Left renal pelvis (tissue), 4 donors: Measurements from ENCODE around the gene NOL3. TPM values are rescaled to one million over a fixed set of nuclear protein-coding genes. Genes with fewer than 3 reads are reported as not detected.

Experiments
- DNase-seq, 4 donors: peaks; one replicate each; pipeline ENCODE4 v3.0.0-alpha.2; 2013; ENCODE audit warnings: low read depth in 4 of 4, low spot score in 3 of 4
- polyA plus RNA-seq, 4 donors: library from polyadenylated mRNA; unstranded; fragments of 120-200 nt; gene quantifications; one replicate each; pipeline ENCODE4 v1.2.1, GENCODE V29; 2013; ENCODE audit not compliant: insufficient read length in 4 of 4

NOL3 gene
- polyA plus RNA-seq, 4 donors, result 2.4 to 7.6 (median 4.9) TPM

- no peak for DNase-seq
Measured at GRCh38 chr16:67154578-67155294, 15.6 kb upstream of the NOL3 start.

GRCh38 chr16:67155295-67156142 lies 14.8 kb upstream of the NOL3 start:
- no peak for DNase-seq

GRCh38 chr16:67156143-67156844 lies 14.0 kb upstream of the NOL3 start:
- no peak for DNase-seq

- no peak for DNase-seq
Measured at GRCh38 chr16:67157106-67157748, 13.1 kb upstream of the NOL3 start.

- DNase-seq, result no peak
Measured at GRCh38 chr16:67157892-67158635, 12.3 kb upstream of the NOL3 start.

GRCh38 chr16:67158637-67159600 lies 11.4 kb upstream of the NOL3 start:
- no peak for DNase-seq

- DNase-seq, result no peak
Measured at GRCh38 chr16:67161595-67162058, 8.7 kb upstream of the NOL3 start.

GRCh38 chr16:67162506-67163163 lies 7.7 kb upstream of the NOL3 start:
- DNase-seq, result no peak

GRCh38 chr16:67163164-67163998 lies 7.0 kb upstream of the NOL3 start:
- no peak for DNase-seq

- DNase-seq, result no peak
Measured at GRCh38 chr16:67163999-67164558, 6.3 kb upstream of the NOL3 start.

GRCh38 chr16:67164599-67165061 lies 5.7 kb upstream of the NOL3 start, which contains the start of gene HSF4:
HSF4 (plus strand) TSS chr16:67164745; CDS start chr16:67164812, 67 bp downstream.
- DNase-seq, result no peak

GRCh38 chr16:67165121-67166078 lies 4.9 kb upstream of the NOL3 start:
- DNase-seq, result no peak

- DNase-seq, result no peak
Measured at GRCh38 chr16:67166110-67166547, 4.2 kb upstream of the NOL3 start.

- DNase-seq, result no peak
Measured at GRCh38 chr16:67166598-67167168, 3.7 kb upstream of the NOL3 start.

- no peak for DNase-seq
Measured at GRCh38 chr16:67167588-67167987, 2.8 kb upstream of the NOL3 start.
